Endothelial cell of umbilical vein (primary cell): ENCODE results near the gene GPBP1L1. TPM values are rescaled to one million over a fixed set of nuclear protein-coding genes. Genes with fewer than 3 reads are reported as not detected.

Experiments
- BruUV-seq: library from RNA; stranded (reverse); fragments of 400-500 nt; replicated peaks from 2 replicates; lab custom pipeline; 2021; lab: Mats Ljungman, UMichigan
- CTCF ChIA-PET: fragments of 300-600, 350-600 bp; sonication (Branson Sonifier 250); formaldehyde crosslinking; loops from one replicate; lab custom pipeline; 2021; ENCODE audit warnings: antibody characterized with exemption, inconsistent platforms; lab: Charles Lee
- POLR2A ChIA-PET: fragments of 300-600, 350-600 bp; sonication (Branson Sonifier 250); formaldehyde crosslinking; loops from one replicate; lab custom pipeline; 2021; ENCODE audit warnings: antibody characterized with exemption, inconsistent platforms; lab: Charles Lee
- DNase-seq: peaks from one replicate; pipeline ENCODE4 v3.0.0-alpha.2; 2011; ENCODE audit warnings: low read depth, low spot score
- FAIRE-seq: peaks from 2 replicates; lab custom pipeline; 2011; peaks lifted over from hg19 to GRCh38; lab: Jason Lieb, UNC
- H2AFZ ChIP-seq: 2 replicates; pipeline ENCODE4 v1.6.0; 2012; ENCODE audit warnings: low read depth, low read length, control low read depth, inconsistent platforms
- H3K27ac ChIP-seq: 2 replicates; pipeline ENCODE4 v1.5.1; 2011; ENCODE audit warnings: low read depth, mild to moderate bottlenecking, control low read depth, low read length, moderate library complexity; ENCODE audit not compliant: insufficient read depth
- H3K27me3 ChIP-seq, 2 experiments: 2 replicates each; pipeline versions ENCODE4 v1.6.0 to v1.6.1; 2011; ENCODE audit warnings: low read length in 2 of 2, mixed read lengths in 1 of 2; ENCODE audit not compliant: control insufficient read depth in 2 of 2, insufficient read depth in 2 of 2
- H3K36me3 ChIP-seq, 2 experiments: 2 replicates in 1 of 2; 3 replicates in 1 of 2; pipeline ENCODE4 v1.5.1; 2011; ENCODE audit warnings: low read length in 2 of 2, mild to moderate bottlenecking in 1 of 2, moderate library complexity in 1 of 2; ENCODE audit not compliant: control insufficient read depth in 2 of 2, insufficient read depth in 2 of 2; ENCODE audit errors: extremely low read depth in 1 of 2
- H3K4me1 ChIP-seq: 3 replicates; pipeline ENCODE4 v1.5.1; 2011; ENCODE audit warnings: mild to moderate bottlenecking, low read length; ENCODE audit not compliant: control insufficient read depth, insufficient read depth; ENCODE audit errors: extremely low read depth
- H3K4me2 ChIP-seq: 2 replicates; pipeline ENCODE4 v1.6.1; 2011; ENCODE audit warnings: low read length, control low read depth, mixed read lengths; ENCODE audit not compliant: insufficient read depth
- H3K4me3 ChIP-seq, 3 experiments: fragments of 200-600 bp in 1 of 3; sonication (generic), shearing (Covaris generic) in 1 of 3; replicated peaks in 1 of 3; 2 replicates each; pipeline ENCODE4 v1.5.1; 2011 to 2016; ENCODE audit warnings: control low read depth in 3 of 3, low read length in 3 of 3, mild to moderate bottlenecking in 2 of 3, inconsistent platforms in 1 of 3, low read depth in 1 of 3, moderate library complexity in 1 of 3; ENCODE audit not compliant: insufficient read depth in 1 of 3
- H3K79me2 ChIP-seq: 2 replicates; pipeline ENCODE4 v1.6.0; 2012; ENCODE audit warnings: low read length, inconsistent platforms; ENCODE audit not compliant: control insufficient read depth, insufficient read depth
- H3K9ac ChIP-seq: replicated peaks from 2 replicates; pipeline ENCODE3; 2011; ENCODE audit warnings: low read length, control low read depth; ENCODE audit not compliant: insufficient read depth; ENCODE audit errors: extremely low read depth
- H3K9me1 ChIP-seq: replicated peaks from 3 replicates; pipeline ENCODE4 v1.6.0; 2011; ENCODE audit warnings: mild to moderate bottlenecking, low read length; ENCODE audit not compliant: control insufficient read depth, insufficient read depth; ENCODE audit errors: extremely low read depth
- H3K9me3 ChIP-seq: replicated peaks from 2 replicates; pipeline ENCODE4 v1.5.1; 2012; ENCODE audit warnings: low read length, inconsistent platforms; ENCODE audit not compliant: control insufficient read depth, insufficient read depth
- H4K20me1 ChIP-seq: replicated peaks from 2 replicates; pipeline ENCODE3; 2011; ENCODE audit warnings: mild to moderate bottlenecking, low read length; ENCODE audit not compliant: control insufficient read depth, insufficient read depth; ENCODE audit errors: extremely low read depth
- EZH2 ChIP-seq: IDR thresholded peaks from 2 replicates; pipeline ENCODE4 v1.6.1; 2012; ENCODE audit warnings: borderline replicate concordance, low read depth, mild to moderate bottlenecking, moderate library complexity, low read length, inconsistent platforms; ENCODE audit not compliant: severe bottlenecking
- GATA2 ChIP-seq: IDR thresholded peaks from 2 replicates; pipeline ENCODE4 v1.7.0; 2011; ENCODE audit warnings: low read depth, mild to moderate bottlenecking, moderate library complexity, mixed read lengths, low read length; ENCODE audit not compliant: insufficient read length, insufficient read depth
- MYC ChIP-seq: IDR thresholded peaks from one replicate; pipeline ENCODE4 v1.6.1; 2011; ENCODE audit warnings: mild to moderate bottlenecking, low read depth, low read length
- POLR2A ChIP-seq: IDR thresholded peaks from 2 replicates; pipeline ENCODE4 v1.6.1; 2012; ENCODE audit warnings: low read depth, mild to moderate bottlenecking, control low read depth, low read length
- dilution Hi-C: fragments of 300-500 bp; cut with MboI; formaldehyde crosslinking; loops from one replicate; pipeline ENCODE4 v1.15.0; 2019; ENCODE audit warnings: low sequenced_read_pairs; ENCODE audit not compliant: extremely low pct_ligation_motif_present
- intact Hi-C: fragments of 100-400 bp; cut with micrococcal nuclease; formaldehyde crosslinking; loops from one replicate; pipeline ENCODE4 v1.10.0; 2022
- polyA plus RNA-seq, 4 experiments: library from polyadenylated mRNA; depleted of rRNA in 3 of 4; stranded (reverse) in 3 of 4; unstranded in 1 of 4; fragments of >200 nt; gene quantifications; 2 replicates each; pipeline versions ENCODE4 v1.2.1 to v1.2.3, GENCODE V29; 2011 to 2012; ENCODE audit warnings: missing spikeins in 1 of 4
- total RNA-seq: library from RNA; stranded (reverse); gene quantifications from 2 replicates; pipeline ENCODE4 v1.2.3, GENCODE V29; 2021
- TF ChIP-seq, protein P1 (sequence below): IDR thresholded peaks from 2 replicates; pipeline ENCODE4 v1.6.1; 2011; ENCODE audit not compliant: insufficient read depth, insufficient read length

The GPBP1L1 gene
- total and polyA plus RNA-seq, 2 donors (not counting 3 experiments of a cell fraction or from before 2014, with no cell fraction given), result 35.0 to 89.7 TPM

DNA sequence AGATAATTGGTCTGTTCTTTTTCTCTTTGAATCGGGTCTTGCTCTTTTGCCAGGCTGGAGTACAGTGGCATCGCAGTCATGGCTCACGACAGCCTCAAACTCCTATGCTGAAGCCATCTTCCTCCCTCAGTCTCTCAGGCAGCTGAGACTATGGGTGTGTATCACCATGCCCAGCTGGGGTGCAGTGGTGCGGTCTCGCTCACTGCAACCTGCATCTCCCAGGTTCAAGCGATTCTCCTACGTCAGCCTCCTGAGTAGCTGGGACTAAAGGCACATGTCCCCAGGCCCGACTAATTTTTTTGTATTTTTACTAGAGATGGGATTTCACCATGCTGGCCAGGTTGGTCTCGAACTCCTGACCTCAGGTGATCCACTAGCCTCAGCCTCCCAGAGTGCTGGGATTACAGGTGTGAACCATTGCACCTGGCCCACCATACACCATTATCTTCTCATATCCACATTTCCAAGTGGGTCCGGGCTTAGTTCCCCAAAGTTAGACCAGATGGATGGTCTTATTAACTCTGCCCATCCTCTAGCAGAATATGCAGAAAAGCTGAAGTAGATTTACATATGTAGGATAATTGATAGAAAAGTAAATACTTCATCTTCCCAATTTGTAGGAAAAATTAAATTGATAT, 75.6 kb downstream of the GPBP1L1 start:
- POLR2A ChIA-PET, result no interaction called here
- Histone ChIP-seq H3K4me2 (no peak overlapping the region), H3K9ac (no peak overlapping the region), H2AFZ (no peak overlapping the region), H3K79me2 (no peaks in the 10 kb centered on the region), H3K9me3 (no peaks in the 10 kb centered on the region), H3K9me1 (no peaks in the 10 kb centered on the region), H3K4me3 (no peak overlapping the region), H3K36me3 (peaks cover 8 to 12% of the 10 kb centered on the region in 2 experiments), H4K20me1 (no peaks in the 10 kb centered on the region), H3K27ac (no peak overlapping the region), H3K4me1 (peaks cover 28% of the 10 kb centered on the region), H3K27me3 (no peaks in the 10 kb centered on the region)
- TF ChIP-seq, protein P1, sequence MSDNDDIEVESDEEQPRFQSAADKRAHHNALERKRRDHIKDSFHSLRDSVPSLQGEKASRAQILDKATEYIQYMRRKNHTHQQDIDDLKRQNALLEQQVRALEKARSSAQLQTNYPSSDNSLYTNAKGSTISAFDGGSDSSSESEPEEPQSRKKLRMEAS, result no peak
- TF ChIP-seq EZH2 (no peak), GATA2 (no peak), MYC (no peak), POLR2A (no peak)
- CTCF ChIA-PET, result no interaction called here
- no TSS peak for BruUV-seq
- intact Hi-C loops (no loop called here), dilution Hi-C loops (no loop called here)
- FAIRE-seq (no peak), DNase-seq (no peak)
